Keratinocyte (primary cell): ENCODE data around the gene HS3ST3B1. TPM values are rescaled to one million over a fixed set of nuclear protein-coding genes. Genes with fewer than 3 reads are reported as not detected.
A peak's percentile ranks its signal among the peaks of the same experiment; 100 is the strongest.

Experiments
- DNase-seq: peaks from one replicate; pipeline ENCODE4 v3.0.0-alpha.2; 2011; ENCODE audit warnings: low read depth, missing footprints, low spot score
- FAIRE-seq: peaks from 2 replicates; lab custom pipeline; 2011; peaks lifted over from hg19 to GRCh38; lab: Jason Lieb, UNC
- H2AFZ ChIP-seq: 2 replicates; pipeline ENCODE4 v1.6.0; 2012; ENCODE audit warnings: low read length, control low read depth, inconsistent platforms; ENCODE audit not compliant: control insufficient read depth
- H3K27ac ChIP-seq: 2 replicates; pipeline ENCODE4 v1.5.1; 2011; ENCODE audit warnings: low read length; ENCODE audit not compliant: control insufficient read depth, insufficient read depth
- H3K27me3 ChIP-seq: 3 replicates; pipeline ENCODE4 v1.6.0; 2011; ENCODE audit warnings: low read length; ENCODE audit not compliant: control insufficient read depth, insufficient read depth; ENCODE audit errors: extremely low read depth
- H3K36me3 ChIP-seq, 2 experiments: 2 replicates in 1 of 2; 3 replicates in 1 of 2; pipeline ENCODE4 v1.5.1; 2011; ENCODE audit warnings: low read length in 2 of 2, mild to moderate bottlenecking in 1 of 2; ENCODE audit not compliant: control insufficient read depth in 2 of 2, insufficient read depth in 2 of 2; ENCODE audit errors: extremely low read depth in 1 of 2
- H3K4me1 ChIP-seq: 3 replicates; pipeline ENCODE4 v1.5.1; 2011; ENCODE audit warnings: low read length; ENCODE audit not compliant: control insufficient read depth, insufficient read depth; ENCODE audit errors: extremely low read depth
- H3K4me2 ChIP-seq: 3 replicates; pipeline ENCODE4 v1.6.0; 2011; ENCODE audit warnings: low read depth, low read length; ENCODE audit not compliant: control insufficient read depth, insufficient read depth; ENCODE audit errors: extremely low read depth
- H3K4me3 ChIP-seq, 3 experiments: fragments of 200-600 bp in 1 of 3; sonication (generic) in 1 of 3; 2 replicates in 2 of 3; 3 replicates in 1 of 3; pipeline ENCODE4 v1.5.1; 2011 to 2016; ENCODE audit warnings: low read length in 3 of 3, mild to moderate bottlenecking in 3 of 3, control low read depth in 2 of 3, inconsistent platforms in 1 of 3, low read depth in 1 of 3, mixed read lengths in 1 of 3, mixed run types in 1 of 3, moderate library complexity in 1 of 3; ENCODE audit not compliant: control insufficient read depth in 2 of 3, insufficient read depth in 2 of 3; ENCODE audit errors: extremely low read depth in 1 of 3
- H3K79me2 ChIP-seq: 2 replicates; pipeline ENCODE4 v1.6.0; 2012; ENCODE audit warnings: low read length; ENCODE audit not compliant: control insufficient read depth, insufficient read depth
- H3K9ac ChIP-seq: 3 replicates; pipeline ENCODE4 v1.6.0; 2011; ENCODE audit warnings: low read length; ENCODE audit not compliant: control insufficient read depth, insufficient read depth; ENCODE audit errors: extremely low read depth
- H3K9me1 ChIP-seq: 3 replicates; pipeline ENCODE4 v1.6.0; 2011; ENCODE audit warnings: low read length; ENCODE audit not compliant: control insufficient read depth, insufficient read depth; ENCODE audit errors: extremely low read depth
- H3K9me3 ChIP-seq: 2 replicates; pipeline ENCODE4 v1.5.1; 2012; ENCODE audit warnings: low read depth, low read length; ENCODE audit not compliant: control insufficient read depth
- H4K20me1 ChIP-seq: 3 replicates; pipeline ENCODE4 v1.6.0; 2011; ENCODE audit warnings: low read length; ENCODE audit not compliant: control insufficient read depth, insufficient read depth; ENCODE audit errors: extremely low read depth
- EZH2 ChIP-seq: IDR thresholded peaks from one replicate; pipeline ENCODE4 v1.6.1; 2012; ENCODE audit warnings: inconsistent platforms, mild to moderate bottlenecking, low read length, moderate library complexity
- dilution Hi-C: fragments of 300-500 bp; cut with MboI; formaldehyde crosslinking; loops from one replicate; pipeline ENCODE4 v1.7.0; 2020; ENCODE audit warnings: low sequenced_read_pairs; ENCODE audit not compliant: extremely low pct_ligation_motif_present
- polyA plus RNA-seq, 5 experiments: library from polyadenylated mRNA; depleted of rRNA in 3 of 5; stranded (reverse) in 3 of 5; stranded (forward) in 1 of 5; unstranded in 1 of 5; fragments of >200 nt; gene quantifications; 1 replicate in 1 of 5; 2 replicates in 3 of 5; 3 replicates in 1 of 5; pipeline versions ENCODE4 v1.2.1 to v1.2.3, GENCODE V29; 2011 to 2012; ENCODE audit warnings: missing spikeins in 2 of 5, low read depth in 1 of 5, low replicate concordance in 1 of 5
- TF ChIP-seq, protein P1 (sequence below), 3 experiments: IDR thresholded peaks in 1 of 3; conservative IDR thresholded peaks in 1 of 3; optimal IDR thresholded peaks in 1 of 3; 2 replicates in 2 of 3; 3 replicates in 1 of 3; pipeline versions ENCODE3 to v1.5.1; 2011; ENCODE audit warnings: low read length in 3 of 3, mild to moderate bottlenecking in 3 of 3, moderate library complexity in 2 of 3, control low read depth in 1 of 3, inconsistent platforms in 1 of 3; ENCODE audit not compliant: insufficient read depth in 2 of 3; ENCODE audit errors: extremely low read depth in 1 of 3

The HS3ST3B1 gene
- polyA plus RNA-seq, 1 donor (not counting 4 experiments of a cell fraction or from before 2014, with no cell fraction given) = 3.9 TPM

DNA sequence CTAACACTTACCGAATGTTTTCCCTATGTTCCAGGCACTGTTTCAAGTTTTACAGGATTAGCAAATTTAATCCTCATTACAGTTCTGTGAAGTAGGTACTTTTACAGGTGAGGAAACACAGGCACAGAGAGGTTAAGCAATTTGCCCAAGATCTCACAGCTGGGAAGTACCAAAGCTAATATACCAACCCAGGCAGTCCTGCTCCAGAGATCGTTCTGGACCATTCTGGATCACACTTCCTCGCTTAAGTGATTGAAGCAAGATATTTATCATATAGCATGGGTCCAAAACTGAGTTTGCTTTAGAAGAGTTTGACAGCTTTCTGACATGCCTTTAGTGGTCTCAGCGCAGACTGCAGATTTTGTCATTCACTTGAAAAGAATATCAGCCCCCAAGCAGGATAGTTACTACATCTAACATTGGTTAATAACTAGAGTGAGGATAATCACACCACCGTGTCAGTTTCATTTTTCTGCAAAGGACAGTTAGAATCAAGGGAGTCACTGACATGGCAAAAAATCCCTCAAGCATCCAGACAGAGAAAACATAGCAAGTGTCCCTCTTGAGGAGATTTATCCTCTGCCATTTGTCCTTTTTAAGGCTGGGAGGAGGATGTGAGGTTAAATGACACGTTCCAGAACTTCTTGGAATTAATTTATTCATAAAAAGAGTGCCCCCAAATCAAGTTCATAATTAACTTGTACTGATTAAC lies 5.1 kb downstream of the HS3ST3B1 start:
- peaks cover 35% of the 10 kb centered on the region for H3K4me1 ChIP-seq
- DNase-seq (no peak), FAIRE-seq (peak; percentile 78)
- no peaks in the 10 kb centered on the region for H3K9me1 ChIP-seq
- dilution Hi-C loops = no loop called here
- H3K9ac ChIP-seq = no peak overlapping the region
- no peaks in the 10 kb centered on the region for H3K36me3 ChIP-seq
- no peak overlapping the region for H3K27ac ChIP-seq
- peaks cover 34% of the 10 kb centered on the region for H3K27me3 ChIP-seq
- no peaks in the 10 kb centered on the region for H4K20me1 ChIP-seq
- H3K4me3 ChIP-seq = no peak overlapping the region
- no peak for TF ChIP-seq EZH2
- TF ChIP-seq, protein P1, sequence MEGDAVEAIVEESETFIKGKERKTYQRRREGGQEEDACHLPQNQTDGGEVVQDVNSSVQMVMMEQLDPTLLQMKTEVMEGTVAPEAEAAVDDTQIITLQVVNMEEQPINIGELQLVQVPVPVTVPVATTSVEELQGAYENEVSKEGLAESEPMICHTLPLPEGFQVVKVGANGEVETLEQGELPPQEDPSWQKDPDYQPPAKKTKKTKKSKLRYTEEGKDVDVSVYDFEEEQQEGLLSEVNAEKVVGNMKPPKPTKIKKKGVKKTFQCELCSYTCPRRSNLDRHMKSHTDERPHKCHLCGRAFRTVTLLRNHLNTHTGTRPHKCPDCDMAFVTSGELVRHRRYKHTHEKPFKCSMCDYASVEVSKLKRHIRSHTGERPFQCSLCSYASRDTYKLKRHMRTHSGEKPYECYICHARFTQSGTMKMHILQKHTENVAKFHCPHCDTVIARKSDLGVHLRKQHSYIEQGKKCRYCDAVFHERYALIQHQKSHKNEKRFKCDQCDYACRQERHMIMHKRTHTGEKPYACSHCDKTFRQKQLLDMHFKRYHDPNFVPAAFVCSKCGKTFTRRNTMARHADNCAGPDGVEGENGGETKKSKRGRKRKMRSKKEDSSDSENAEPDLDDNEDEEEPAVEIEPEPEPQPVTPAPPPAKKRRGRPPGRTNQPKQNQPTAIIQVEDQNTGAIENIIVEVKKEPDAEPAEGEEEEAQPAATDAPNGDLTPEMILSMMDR (optimal IDR thresholded peaks at IDR 0.05 in 1 of 3, IDR thresholded peaks at IDR 0.05 in 1 of 3, conservative IDR thresholded peaks at IDR 0.05 in 1 of 3; ENCODE audit: extremely low read depth in 1 of 3, insufficient read depth in 2 of 3, low read length in 3 of 3) = no peak
- peaks cover 63% of the 10 kb centered on the region for H3K79me2 ChIP-seq
- H2AFZ ChIP-seq = no peak overlapping the region
- H3K9me3 ChIP-seq = no peaks in the 10 kb centered on the region
- no peak overlapping the region for H3K4me2 ChIP-seq

DNA sequence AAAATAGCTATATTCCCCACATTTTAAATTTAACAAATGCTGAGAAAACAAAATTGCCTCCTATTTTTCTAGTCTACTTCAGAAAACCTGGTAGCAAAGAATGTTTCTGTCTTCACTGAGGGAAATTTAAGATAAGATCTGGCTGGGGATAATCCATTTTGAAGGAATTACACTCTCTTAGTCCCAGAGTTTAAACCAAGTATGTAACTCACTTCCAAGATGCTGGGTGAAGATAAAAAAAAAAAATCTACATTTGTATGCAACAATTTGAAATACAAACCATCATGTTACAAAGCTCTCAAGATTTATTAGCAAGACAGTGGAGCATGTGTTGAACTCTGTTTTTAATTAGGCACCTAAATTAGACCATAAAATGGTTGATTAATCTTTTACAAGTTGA lies 5.7 kb downstream of the HS3ST3B1 start:
- no peak overlapping the region for H3K4me3 ChIP-seq
- no peaks in the 10 kb centered on the region for H3K9me1 ChIP-seq
- no peak overlapping the region for H3K27ac ChIP-seq
- no peak overlapping the region for H2AFZ ChIP-seq
- no peak overlapping the region for H3K4me2 ChIP-seq
- no peak overlapping the region for H3K9ac ChIP-seq
- FAIRE-seq = no peak
- H3K9me3 ChIP-seq = no peaks in the 10 kb centered on the region
- H3K36me3 ChIP-seq = no peaks in the 10 kb centered on the region
- H3K4me1 ChIP-seq = peaks cover 35% of the 10 kb centered on the region
- H3K27me3 ChIP-seq = peaks cover 34% of the 10 kb centered on the region
- no peaks in the 10 kb centered on the region for H4K20me1 ChIP-seq
- TF ChIP-seq, protein P1 (optimal IDR thresholded peaks at IDR 0.05 in 1 of 3, IDR thresholded peaks at IDR 0.05 in 1 of 3, conservative IDR thresholded peaks at IDR 0.05 in 1 of 3; ENCODE audit: extremely low read depth in 1 of 3, insufficient read depth in 2 of 3, low read length in 3 of 3) = no peak
- TF ChIP-seq EZH2 = no peak
- DNase-seq = no peak
- dilution Hi-C loops = no loop called here
- peaks cover 61% of the 10 kb centered on the region for H3K79me2 ChIP-seq
